Ishikawa (cell line): ENCODE data around the gene CST2.

Source experiments
- CEBPB ChIP-seq: IDR thresholded peaks from 2 replicates; pipeline ENCODE4 v1.6.1; 2012
- CREB1 ChIP-seq: IDR thresholded peaks from 2 replicates; pipeline ENCODE4 v1.6.1; 2012; ENCODE audit warnings: low read depth
- EGR1 ChIP-seq: IDR thresholded peaks from 2 replicates; pipeline ENCODE4 v1.6.1; 2012
- EP300 ChIP-seq: IDR thresholded peaks from 2 replicates; pipeline ENCODE4 v1.6.1; 2012; ENCODE audit warnings: borderline replicate concordance
- FOXM1 ChIP-seq: IDR thresholded peaks from 2 replicates; pipeline ENCODE4 v1.6.1; 2012; ENCODE audit warnings: low read depth, borderline replicate concordance
- MAX ChIP-seq: IDR thresholded peaks from 2 replicates; pipeline ENCODE4 v1.6.1; 2012
- NFIC ChIP-seq: IDR thresholded peaks from 2 replicates; pipeline ENCODE4 v1.6.1; 2012
- RAD21 ChIP-seq: IDR thresholded peaks from 2 replicates; pipeline ENCODE4 v1.6.1; 2012; ENCODE audit warnings: low read depth
- REST ChIP-seq: IDR thresholded peaks from 2 replicates; pipeline ENCODE4 v1.6.1; 2012; ENCODE audit warnings: low read depth, mild to moderate bottlenecking
- TAF1 ChIP-seq: IDR thresholded peaks from 2 replicates; pipeline ENCODE4 v1.6.1; 2012; ENCODE audit warnings: low read depth, mild to moderate bottlenecking
- TCF12 ChIP-seq: IDR thresholded peaks from 2 replicates; pipeline ENCODE4 v1.6.1; 2012; ENCODE audit warnings: low read depth
- TEAD4 ChIP-seq: IDR thresholded peaks from 2 replicates; pipeline ENCODE4 v1.6.1; 2012
- USF1 ChIP-seq: IDR thresholded peaks from 2 replicates; pipeline ENCODE4 v1.6.1; 2012
- YY1 ChIP-seq: IDR thresholded peaks from 2 replicates; pipeline ENCODE4 v1.6.1; 2012; ENCODE audit warnings: low read depth
- ZBTB7A ChIP-seq: IDR thresholded peaks from 2 replicates; pipeline ENCODE4 v1.6.1; 2012; ENCODE audit warnings: low read depth

Gene CST2

GRCh38 chr20:23857962-23858595 lies 31.6 kb upstream of the CST2 start:
- TF ChIP-seq USF1 (no peak), MAX (no peak), ZBTB7A (no peak), NFIC (no peak), REST (no peak)

- TF ChIP-seq TEAD4: no peak
Measured at GRCh38 chr20:23856736-23857135, 30.2 kb upstream of the CST2 start.

GRCh38 chr20:23856226-23856625 lies 29.7 kb upstream of the CST2 start:
- TF ChIP-seq ZBTB7A: no peak
- TF ChIP-seq EP300: no peak
- TF ChIP-seq EGR1: no peak
- no peak for TF ChIP-seq REST
- TF ChIP-seq TAF1: no peak
- TF ChIP-seq MAX: no peak
- TF ChIP-seq CEBPB: no peak
- no peak for TF ChIP-seq YY1
- no peak for TF ChIP-seq TEAD4
- no peak for TF ChIP-seq NFIC
- TF ChIP-seq USF1: no peak
- TF ChIP-seq RAD21: no peak
- TF ChIP-seq FOXM1: no peak
- TF ChIP-seq CREB1: no peak
- TF ChIP-seq TCF12: no peak

- TF ChIP-seq CEBPB (no peak), EP300 (no peak), CREB1 (no peak), TCF12 (no peak), NFIC (no peak), REST (no peak), FOXM1 (no peak), TEAD4 (no peak), MAX (no peak), RAD21 (no peak), USF1 (no peak), EGR1 (no peak), YY1 (no peak), ZBTB7A (no peak), TAF1 (no peak)
Measured at GRCh38 chr20:23841693-23842092, 15.2 kb upstream of the CST2 start.
